Activated CD4-positive, CD25-positive, alpha-beta regulatory T cell treated with anti-CD3 and anti-CD28 coated beads, Interleukin-2, amount 50 U/mL, for 16 hours (primary cell): ENCODE results near the gene GCLC.
"Not testable (repeated sequence)": the region's sequence is repeated elsewhere in the genome, so short reads cannot be mapped to it uniquely, and the experiment has no call there.

ENCODE experiments used
- DNase-seq: peaks from one replicate; pipeline ENCODE4 v3.0.0-alpha.2; 2020; ENCODE audit warnings: low read depth, low spot score

The GCLC gene

DNA sequence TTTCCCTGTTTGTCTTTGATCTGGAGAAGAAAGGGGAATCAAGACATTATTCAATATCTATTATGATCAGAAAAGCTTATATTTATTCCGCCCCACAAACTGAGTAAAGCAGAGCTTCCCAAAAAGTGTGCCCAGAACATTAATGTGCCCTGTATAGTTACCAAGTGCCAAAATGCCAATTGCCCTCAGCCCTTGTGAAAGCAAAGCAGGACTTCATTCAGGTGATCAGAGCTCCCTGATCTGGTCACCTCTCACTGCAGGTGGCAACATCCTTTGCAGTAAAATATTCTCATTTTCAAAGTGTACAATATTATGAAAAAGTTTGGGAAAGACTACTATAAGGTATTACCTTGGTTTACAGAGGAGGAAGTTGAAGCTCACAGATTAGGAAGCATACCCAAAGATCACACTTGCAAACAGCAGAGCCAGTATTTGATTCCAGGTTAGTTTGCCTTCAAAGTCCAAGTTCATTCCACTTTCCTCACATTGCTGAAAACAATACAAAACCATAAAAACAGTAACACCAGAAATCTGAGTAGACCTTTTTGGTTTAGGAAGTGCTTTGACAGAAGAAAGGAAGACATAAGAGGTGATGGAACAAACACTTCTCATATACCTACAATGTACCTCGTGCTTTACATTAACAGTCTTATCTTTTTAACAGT lies 19.6 kb upstream of the GCLC start:
- no peak for DNase-seq

DNA sequence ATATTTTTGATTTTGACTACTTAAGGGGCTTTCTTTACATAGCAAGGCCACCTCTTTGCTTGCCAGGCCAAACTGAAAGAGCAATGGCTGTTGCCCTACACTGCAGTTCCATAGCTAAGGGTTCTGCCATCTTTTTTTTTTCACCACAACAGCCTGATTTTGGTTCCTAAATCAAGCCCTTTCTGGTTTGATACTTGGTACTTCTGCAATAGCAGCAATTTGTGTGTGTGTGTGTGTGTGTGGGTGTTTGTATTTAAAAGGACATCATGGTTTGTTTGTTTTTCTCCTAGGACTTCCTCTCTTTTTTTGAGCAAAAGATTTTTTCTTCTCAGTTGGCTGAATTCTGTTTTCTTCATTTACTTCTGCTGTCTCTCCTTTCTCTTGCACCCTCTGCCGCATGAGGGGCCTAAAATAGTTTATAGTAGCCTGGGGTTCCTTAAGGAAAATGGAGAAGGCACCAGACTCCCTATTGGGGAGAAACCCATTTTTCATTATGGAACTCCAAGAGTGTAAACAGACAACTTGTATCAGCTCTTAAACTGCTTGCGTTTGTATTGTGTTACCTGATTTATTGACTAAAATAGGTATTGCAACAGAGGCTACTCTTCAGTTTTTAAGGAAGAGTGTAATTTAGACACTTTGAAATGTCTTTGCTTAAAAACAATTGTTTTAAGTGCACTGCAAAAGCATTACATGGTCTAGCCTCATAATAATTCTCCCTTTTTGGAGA lies 12.2 kb upstream of the GCLC start:
- DNase-seq: no peak

DNA sequence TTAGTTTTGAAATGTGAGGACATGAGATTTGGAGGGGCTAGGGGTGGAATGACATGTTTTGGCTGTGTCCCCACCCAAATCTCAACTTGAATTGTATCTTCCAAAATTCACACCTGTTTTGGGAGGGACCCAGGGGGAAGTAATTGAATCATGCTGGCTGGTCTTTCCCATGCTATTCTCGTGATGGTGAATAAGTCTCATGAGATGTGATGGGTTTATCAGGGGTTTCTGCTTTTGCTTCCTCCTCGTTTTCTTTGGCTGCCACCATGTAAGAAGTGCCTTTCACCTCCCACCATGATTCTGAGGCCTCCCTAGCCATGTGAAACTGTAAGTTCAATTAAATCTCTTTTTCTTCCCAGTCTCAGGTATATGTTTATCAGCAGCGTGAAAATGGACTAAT lies 8.7 kb upstream of the GCLC start:
- not testable (repeated sequence) for DNase-seq

DNA sequence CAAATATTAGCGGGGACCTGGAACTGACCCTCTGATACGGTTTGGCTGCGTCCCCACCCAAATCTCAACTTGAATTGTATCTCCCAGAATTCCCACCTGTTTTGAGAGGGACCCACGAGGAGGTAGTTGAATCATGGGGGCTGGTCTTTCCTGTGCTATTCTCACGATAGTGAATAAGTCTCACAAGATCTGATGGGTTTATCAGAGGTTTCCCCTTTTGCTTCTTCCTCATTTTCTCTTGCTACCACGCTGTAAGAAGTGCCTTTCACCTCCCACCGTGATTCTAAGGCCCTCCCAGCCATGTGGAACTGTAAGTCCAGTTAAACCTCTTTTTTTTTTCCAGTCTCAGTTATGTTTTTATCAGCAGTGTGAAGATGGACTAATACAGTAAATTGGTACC lies 6.8 kb upstream of the GCLC start:
- DNase-seq: not testable (repeated sequence)

DNA sequence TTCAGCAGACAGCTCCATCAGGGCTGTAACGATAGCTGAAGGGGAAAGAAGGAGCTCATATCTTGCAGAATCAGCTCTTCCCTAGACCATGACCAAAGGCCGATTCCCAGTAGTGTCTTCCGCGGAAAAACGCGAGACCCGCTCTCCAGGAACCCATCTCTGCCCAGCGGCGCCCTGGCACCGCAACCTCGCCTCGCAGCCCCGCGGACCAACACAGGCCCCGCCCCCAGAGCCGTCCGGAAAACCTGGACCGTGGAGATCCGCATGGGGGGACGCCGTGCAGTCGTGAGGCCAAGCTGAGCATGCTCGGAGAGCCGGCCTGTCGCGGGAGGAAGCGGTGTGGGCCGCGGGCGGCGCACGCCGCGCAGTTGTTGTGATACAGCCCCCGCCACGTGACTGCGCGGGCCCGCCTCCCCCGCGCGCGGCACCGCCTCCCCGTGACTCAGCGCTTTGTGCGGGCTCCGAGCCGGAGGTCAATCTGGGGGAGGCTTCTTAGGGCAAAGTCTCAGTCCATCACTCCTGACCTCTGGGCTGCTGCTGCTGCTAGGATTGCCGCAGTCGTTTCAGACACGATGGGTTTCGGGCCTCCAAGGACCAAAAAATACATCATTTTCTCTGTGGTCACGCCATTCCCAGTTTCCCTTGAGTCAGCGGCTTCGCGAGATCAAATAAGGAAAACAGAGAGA lies 3.1 kb upstream of the GCLC start:
- DNase-seq: peak; percentile 85

DNA sequence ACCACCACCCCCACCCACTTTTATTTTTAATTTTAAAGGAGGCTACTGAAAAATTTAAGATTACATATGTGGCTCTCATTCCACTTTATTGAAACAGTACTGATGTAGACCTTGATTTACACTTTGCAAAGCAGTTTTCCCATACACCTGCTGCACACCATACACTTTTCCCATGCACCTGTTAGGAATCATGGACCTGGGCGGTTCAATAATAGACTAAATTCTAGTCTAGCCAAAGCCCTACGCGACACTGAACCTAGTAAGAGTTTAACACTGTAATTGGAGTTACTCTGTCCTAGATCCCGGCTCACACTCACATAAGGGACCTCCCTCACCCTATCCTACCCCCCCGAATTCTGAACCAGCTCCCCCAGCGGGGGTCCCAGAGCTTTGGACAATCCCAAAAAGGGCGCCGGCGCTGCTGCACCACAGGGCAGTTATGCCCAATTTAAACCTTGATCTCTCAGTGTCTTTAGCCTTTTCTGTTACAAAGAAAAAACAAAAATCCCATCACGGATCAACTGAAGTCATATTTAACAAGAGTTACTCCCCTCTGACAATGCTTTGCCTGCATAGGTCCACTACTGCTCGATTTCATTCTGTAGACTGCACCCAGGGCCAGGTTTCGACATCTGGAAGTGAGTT lies 2.4 kb upstream of the GCLC start:
- no peak for DNase-seq

DNA sequence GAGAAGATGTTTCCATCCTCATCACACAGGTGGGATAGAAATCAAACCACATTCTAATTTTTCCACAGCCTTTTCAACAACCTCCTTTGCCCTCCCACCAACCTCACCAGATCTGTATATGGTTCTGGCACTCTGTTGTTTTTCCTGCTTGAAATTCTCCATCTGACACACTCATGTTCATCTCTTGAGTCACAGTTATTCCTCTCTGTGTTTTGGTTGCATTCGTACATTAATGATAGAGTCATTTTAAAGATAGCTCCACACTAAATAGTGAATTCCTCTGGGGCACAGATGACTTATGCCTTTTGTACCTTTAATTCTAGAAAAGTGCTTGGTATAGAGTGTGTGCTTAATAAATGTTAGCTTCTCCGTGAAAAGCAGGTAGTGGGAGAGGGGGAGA lies 1.4 kb upstream of the GCLC start:
- no peak for DNase-seq

DNA sequence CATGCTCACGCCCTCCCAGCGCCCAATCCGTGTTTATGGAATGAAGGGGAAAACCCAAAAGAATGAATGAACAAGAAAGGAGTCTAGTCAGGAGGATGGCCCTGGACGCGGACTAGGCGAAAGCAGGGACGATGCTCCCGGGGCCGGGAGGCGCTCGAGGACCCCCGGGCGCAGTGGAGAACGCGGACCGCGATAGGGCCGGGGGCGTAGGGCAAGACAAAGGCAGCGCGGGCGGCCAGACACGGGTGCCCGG lies 758 bp downstream of the GCLC start:
- no peak for DNase-seq

DNA sequence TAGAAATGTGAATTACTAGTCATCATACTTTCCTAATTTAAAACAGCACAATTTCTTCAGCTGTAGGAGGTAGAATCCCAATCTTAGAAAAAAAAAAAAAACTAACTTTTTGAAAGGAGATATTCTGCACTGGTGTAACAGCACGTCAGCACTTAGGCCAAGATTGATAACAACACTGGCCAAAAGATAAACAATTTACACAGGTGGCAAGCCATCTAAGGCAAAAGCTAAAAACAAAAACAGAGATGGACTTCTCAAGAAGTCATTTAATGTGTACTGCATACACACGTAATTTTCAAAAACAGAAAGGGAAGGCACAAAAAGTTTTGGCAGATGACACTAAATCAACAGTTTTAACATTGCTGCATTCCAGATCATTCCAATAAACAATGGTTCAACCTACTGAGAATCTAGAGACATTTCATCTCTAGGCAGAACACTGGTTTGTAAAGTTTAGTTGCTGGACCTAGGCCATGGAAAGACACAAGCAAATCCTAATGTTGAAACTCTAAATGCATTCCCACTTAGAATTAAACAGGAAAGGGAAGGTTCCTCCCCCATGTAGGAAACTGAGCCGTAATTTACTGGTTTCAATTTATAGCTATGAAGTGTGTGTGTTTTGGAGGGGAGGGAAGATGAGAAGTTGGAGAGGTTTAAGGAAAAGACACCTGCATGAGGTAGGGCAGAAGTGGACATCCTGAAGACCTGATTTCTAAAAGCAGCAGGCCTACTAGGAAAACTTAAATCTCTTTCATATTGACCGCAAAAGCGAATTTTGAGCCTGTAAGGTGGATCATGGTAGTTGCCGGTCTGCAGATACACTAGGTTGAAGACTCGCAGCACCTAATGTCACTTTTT lies 1.3 kb downstream of the GCLC start:
- no peak for DNase-seq

DNA sequence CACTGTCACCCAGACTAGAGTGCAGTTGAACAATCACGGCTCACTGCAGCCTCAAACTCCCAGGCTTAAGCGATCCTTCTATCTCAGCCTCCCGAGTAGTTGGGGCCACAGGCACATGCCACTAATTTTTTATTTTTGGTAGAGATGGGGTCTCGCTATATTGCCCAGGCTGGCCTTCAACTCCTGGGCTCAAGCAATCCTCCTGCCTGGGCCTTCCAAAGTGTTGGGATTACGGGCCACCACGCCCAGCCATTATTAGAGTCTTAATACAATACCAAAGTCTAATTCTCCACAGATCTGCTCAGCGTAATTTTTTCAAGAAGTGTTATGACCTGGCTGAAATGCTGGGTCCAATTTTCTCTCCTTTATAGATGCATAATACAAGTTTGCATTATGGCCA lies 3.0 kb downstream of the GCLC start:
- DNase-seq: no peak

DNA sequence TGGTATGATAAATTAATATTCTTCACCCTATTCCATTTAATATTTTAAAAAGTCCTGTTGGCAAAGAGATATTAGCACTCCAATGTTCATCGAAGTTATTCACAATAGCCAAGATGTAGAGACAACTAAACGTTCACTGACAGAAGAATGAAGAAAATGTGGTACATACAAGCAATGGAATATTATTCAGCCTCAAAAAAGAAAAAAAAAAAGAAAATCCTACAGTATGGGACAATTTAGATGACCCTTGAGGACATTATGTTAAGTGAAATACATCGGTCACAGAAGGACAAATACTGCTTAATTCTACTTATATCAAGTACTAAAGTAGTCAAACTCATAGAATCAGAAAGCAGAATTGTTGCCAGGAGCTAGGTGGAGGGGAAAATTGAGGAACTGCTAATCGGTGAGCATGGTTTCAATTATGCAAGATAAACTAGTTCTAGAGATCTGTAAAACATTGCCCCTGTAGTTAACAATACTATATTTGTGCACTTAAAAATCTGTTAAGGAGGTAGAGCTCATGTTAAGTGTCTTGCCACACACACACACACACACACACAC lies 4.7 kb downstream of the GCLC start:
- no peak for DNase-seq

DNA sequence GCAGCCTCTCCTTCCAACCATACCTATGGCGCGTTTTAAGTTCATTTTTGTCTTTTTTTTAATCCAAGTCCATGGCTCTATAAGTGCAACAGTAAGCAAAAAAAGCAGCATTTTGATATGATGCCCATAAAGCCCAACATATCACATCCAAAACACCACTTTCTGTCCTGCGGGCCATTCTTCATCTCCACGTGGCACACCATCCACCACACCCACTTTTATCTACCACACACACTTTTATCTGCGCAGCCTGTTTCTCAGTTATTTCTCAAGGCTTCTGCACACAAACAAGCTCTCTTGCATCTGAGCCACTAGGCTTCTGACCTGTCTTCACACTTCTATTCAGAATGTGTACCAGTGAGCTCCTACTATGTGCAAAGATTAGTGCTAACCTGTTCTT lies 5.3 kb downstream of the GCLC start:
- DNase-seq: no peak

DNA sequence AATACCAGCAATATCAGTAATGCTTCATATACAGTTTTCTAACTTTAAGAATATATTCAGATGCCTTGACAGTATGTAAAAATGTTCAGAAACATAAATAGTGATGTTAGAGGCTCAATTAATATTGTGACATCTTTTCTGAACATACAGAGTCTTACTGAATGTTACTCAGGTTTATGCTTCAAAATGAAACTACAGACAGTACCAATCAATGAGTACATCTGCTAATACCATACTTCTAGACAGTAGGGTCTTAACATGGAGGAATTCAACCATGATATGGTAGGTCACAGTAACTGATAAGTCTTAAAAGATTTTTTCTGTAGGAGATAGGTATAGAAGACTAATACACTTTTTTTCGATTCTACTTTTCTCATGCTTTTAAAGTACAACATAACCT lies 8.3 kb downstream of the GCLC start:
- no peak for DNase-seq

DNA sequence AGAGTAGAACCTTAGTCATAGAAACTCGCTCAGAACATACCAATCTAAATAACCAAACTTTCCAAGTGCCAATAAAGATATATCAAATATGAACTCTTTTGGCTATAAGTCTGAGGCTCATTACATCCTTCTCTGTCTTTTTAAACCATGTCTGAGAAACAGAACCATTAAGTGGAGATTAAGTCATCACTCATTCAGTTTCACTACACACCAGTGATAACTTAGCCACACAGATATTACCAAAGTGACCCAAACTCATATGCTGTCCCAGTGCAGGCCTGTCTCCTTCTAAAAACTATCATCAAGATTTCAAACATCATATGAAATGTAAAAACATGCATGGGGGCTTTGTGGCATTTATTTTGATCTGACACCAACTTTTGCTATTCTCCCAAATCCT lies 12.0 kb downstream of the GCLC start:
- no peak for DNase-seq

DNA sequence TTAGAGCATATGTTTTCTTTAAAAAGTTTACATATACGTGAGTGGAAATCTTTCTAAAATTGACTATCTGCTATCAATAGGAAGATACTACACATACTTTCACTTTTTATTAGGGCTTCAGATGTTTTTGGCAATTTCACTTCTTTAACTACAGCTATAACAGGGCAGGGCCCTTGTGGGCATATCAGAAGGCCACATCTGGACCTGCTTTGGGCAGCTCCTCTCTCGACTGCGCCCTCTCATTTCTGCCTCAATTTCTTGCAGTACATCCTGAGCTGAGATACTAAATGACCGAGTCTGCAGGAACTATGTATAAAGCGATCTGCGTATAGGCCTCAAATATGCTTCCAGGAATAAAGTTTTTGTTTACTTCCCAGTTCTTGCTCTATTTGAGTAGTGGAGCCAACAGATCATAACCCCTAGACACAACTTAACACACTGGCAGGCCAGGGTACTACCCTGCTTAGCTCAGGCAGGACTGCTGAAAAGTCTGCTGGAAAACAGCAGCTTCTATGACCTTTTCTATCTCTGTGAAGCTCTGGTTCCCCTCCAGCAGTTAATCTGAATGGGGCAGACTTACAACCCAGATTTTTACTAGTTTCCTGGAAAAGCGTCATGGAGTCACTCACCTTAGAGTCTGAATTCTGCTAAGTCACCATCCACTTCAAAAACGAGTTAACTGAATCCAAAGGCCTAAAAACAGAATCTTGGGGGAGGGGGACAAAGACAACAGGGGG lies 12.7 kb downstream of the GCLC start:
- no peak for DNase-seq

DNA sequence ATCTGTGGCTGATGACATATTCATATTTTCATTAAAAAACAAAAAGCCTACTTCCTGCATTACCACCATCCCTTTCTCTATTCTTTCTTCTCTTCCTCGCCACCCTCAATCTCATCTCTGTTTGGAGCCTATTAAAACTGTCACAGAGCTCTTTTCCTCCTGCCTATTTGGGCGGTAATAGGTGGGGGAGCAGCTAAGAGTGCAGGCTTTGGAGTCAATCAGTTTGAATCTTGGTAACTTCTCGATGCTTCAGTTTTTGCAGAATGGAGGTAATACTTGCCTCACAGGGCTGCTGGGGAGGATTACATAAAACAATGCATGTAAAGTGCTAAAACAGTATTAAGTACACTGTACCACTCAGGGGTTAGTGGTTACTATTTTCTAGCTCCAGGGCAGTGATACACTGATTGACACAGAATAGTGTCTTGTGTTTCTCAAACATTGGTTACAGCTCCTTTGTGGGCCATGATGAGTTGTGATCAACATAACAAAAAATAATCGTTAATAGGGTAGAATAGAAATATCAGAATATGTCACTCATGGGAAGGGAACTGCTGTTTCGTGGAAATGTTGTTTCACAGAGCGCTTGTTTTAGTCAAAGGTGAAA lies 14.0 kb downstream of the GCLC start:
- no peak for DNase-seq

DNA sequence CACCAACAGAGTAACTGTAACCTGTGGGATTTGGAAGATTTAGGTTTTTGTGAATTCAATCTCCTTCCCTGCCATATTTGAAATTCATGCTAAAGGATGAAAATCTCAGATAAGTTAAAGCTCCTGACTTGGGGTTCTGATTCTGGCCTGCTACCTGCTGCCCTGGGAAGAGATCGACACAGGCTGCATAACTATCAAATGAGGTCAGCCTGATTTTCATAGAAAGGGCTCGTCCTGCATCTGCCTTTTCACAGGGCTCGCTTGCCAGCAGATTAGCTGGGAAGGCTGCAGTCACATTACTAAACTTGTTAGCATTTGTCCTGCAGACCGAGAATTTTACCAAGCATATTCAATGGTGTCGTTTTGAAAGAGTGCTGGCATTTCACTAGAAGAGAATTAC lies 14.6 kb downstream of the GCLC start:
- DNase-seq: no peak

DNA sequence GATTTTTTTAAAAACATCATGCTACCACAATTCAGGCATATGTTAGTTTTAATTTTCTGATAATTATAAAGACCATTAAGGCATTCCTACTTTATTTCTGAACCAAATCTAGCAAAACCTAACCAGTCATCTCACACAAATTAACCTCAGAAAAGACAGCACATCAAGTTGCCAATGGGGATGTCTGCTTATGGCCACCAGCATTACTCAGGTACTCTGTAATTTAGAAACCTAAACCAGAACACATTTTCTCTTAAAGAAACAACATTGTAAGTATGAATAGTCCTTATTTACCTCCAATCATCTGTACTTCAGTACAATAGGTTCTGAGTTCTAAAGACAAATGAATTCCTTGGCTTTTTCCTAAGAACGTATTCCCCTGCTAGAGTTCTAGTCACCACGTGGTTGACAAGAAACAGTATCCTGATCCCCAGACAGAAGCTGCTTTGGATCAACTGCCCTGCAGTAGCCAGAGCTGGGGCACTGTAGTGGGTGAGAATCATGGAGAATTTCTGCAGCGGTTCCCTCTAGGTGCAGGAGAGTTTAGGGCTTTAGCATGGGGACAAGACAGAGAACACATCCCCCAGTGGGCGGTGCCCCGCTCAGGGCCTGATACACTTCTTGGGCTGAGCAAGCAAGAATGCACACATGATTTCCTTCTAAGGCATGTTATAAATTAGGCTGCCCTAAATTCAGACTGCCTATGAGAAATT lies 15.4 kb downstream of the GCLC start:
- no peak for DNase-seq

DNA sequence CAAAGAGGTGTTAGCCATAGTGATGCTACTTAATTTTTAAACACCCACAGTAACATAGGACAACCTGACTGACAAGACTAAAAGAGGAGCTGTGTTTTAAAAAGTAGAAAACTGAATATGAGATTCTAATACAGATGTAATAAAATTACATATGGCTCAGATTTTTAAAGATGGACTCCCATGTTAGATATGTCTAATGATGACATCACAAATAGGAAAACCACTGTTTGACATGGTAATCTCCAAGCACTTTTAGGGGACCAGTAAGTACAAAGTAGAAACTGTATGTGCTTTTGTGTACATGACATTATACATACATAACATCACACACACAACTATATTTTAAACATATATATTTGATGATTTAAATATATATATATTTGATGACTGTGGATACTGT lies 16.8 kb downstream of the GCLC start:
- no peak for DNase-seq

DNA sequence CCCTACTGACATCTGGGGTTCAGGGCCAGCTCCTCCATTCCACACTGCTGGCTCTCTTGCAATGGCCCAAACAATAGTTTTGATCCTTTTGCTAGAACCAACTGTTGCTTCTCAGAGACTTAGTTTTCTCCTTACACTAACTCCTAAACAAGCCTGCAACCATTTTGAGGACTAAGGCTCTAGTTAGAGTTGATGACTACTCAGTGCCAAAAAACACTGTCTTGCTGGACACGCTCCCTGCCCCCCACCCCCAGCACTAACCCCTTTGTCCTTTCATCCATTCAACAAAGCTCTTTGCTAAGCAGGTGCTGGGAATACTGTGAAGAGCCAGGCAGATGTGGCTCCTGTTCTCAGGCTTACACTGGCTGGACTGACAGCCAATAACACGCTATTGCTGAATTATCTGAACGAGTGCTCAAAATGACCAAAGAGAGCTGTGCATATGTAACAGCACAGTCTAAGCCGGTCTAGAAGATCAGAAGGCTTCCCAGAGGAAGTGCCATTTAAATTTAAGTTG lies 17.6 kb downstream of the GCLC start:
- DNase-seq: no peak
